K562 (cell line): ENCODE measurements around the gene CDCP1. TPM values are rescaled to one million over a fixed set of nuclear protein-coding genes. Genes with fewer than 3 reads are reported as not detected.
A peak's percentile ranks its signal among the peaks of the same experiment; 100 is the strongest.

ENCODE experiments used
- ATF7 ChIP-seq: fragments of 450-650 bp; IDR thresholded peaks from 2 replicates; pipeline ENCODE4 v1.7.1; 2014; ENCODE audit warnings: mild to moderate bottlenecking, moderate library complexity
- CBX3 ChIP-seq, 2 experiments: IDR thresholded peaks; 1 replicate in 1 of 2; 2 replicates in 1 of 2; pipeline ENCODE4 v1.6.1; 2012; ENCODE audit warnings: inconsistent platforms in 2 of 2, low read length in 2 of 2, borderline replicate concordance in 1 of 2, control low read depth in 1 of 2
- DPF2 ChIP-seq: fragments of 450-650 bp; IDR thresholded peaks from 2 replicates; pipeline ENCODE4 v1.6.1; 2016
- ELK3 ChIP-seq: fragments of 450-650 bp; formaldehyde crosslinking; IDR thresholded peaks from 2 replicates; pipeline ENCODE4 v1.4.0; 2020; ENCODE audit warnings: mild to moderate bottlenecking
- GATAD2B ChIP-seq: fragments of 450-650 bp; IDR thresholded peaks from 2 replicates; pipeline ENCODE4 v1.6.1; 2017; ENCODE audit warnings: mild to moderate bottlenecking, borderline replicate concordance
- HMG20B ChIP-seq: fragments of 250-450 bp; sonication (Bioruptor Pico); IDR thresholded peaks from 2 replicates; pipeline ENCODE4 v1.5.0; 2021; ENCODE audit warnings: mild to moderate bottlenecking
- MAFG ChIP-seq: fragments of 450-650 bp; conservative IDR thresholded peaks from 2 replicates; pipeline ENCODE4 v1.6.1; 2016; ENCODE audit warnings: missing genetic modification characterization, missing compliant biosample characterization
- MTA3 ChIP-seq: fragments of 450-650 bp; formaldehyde crosslinking; IDR thresholded peaks from 2 replicates; pipeline ENCODE4 v1.6.1; 2017; ENCODE audit warnings: mild to moderate bottlenecking, borderline replicate concordance
- NFE2 ChIP-seq: IDR thresholded peaks from 2 replicates; pipeline ENCODE4 v1.6.1; 2014; ENCODE audit warnings: antibody characterized with exemption, low read depth
- PBX2 ChIP-seq, 2 experiments: IDR thresholded peaks in 1 of 2; conservative IDR thresholded peaks in 1 of 2; 2 replicates each; pipeline ENCODE4 v1.6.1; 2016; ENCODE audit warnings: low read depth in 2 of 2, mild to moderate bottlenecking in 1 of 2, missing compliant biosample characterization in 1 of 2, missing genetic modification characterization in 1 of 2, moderate library complexity in 1 of 2
- RCOR1 ChIP-seq, 2 experiments: IDR thresholded peaks; 2 replicates each; pipeline ENCODE4 v1.6.1; 2012; ENCODE audit warnings: low read depth in 2 of 2, low read length in 2 of 2, borderline replicate concordance in 1 of 2, improper control_type of control experiment in 1 of 2
- RFX5 ChIP-seq: IDR thresholded peaks from 2 replicates; pipeline ENCODE4 v1.6.1; 2011; ENCODE audit warnings: low read depth, mild to moderate bottlenecking, improper control_type of control experiment, low read length
- STAG1 ChIP-seq: sonication (generic); formaldehyde crosslinking; IDR thresholded peaks from 2 replicates; pipeline ENCODE4 v1.5.0; 2020; ENCODE audit warnings: missing genetic modification reagents, borderline replicate concordance
- TARDBP ChIP-seq: fragments of 450-650 bp; IDR thresholded peaks from 2 replicates; pipeline ENCODE4 v1.6.1; 2016
- TCF15 ChIP-seq: fragments of 250-450 bp; sonication (Bioruptor Pico); IDR thresholded peaks from 2 replicates; pipeline ENCODE4 v1.8.0; 2022; ENCODE audit warnings: moderate library complexity, mild to moderate bottlenecking, inconsistent platforms
- ZBTB26 ChIP-seq: fragments of 450-650 bp; formaldehyde crosslinking; IDR thresholded peaks from 2 replicates; pipeline ENCODE4 v1.4.0; 2022; ENCODE audit warnings: missing genetic modification characterization
- ZFP30 ChIP-seq: fragments of 250-450 bp; sonication (Bioruptor Pico); IDR thresholded peaks from 2 replicates; pipeline ENCODE4 v1.8.0; 2022; ENCODE audit warnings: moderate library complexity, mild to moderate bottlenecking, inconsistent platforms, borderline replicate concordance
- ZKSCAN1 ChIP-seq: fragments of 150-350 bp; IDR thresholded peaks from 2 replicates; pipeline ENCODE4 v1.6.1; 2016; ENCODE audit warnings: low read depth, low read length
- ZNF175 ChIP-seq: fragments of 200-800 bp; sonication (Bioruptor generic); IDR thresholded peaks from 2 replicates; pipeline ENCODE4 v1.6.1; 2016; ENCODE audit warnings: low read depth, mild to moderate bottlenecking, missing genetic modification characterization, missing compliant biosample characterization
- ZNF232 ChIP-seq: sonication (generic); formaldehyde crosslinking; IDR thresholded peaks from 2 replicates; pipeline ENCODE4 v1.8.0; 2022; ENCODE audit warnings: mild to moderate bottlenecking, missing genetic modification reagents
- ZNF239 ChIP-seq: fragments of 250-450 bp; sonication (Bioruptor Pico); IDR thresholded peaks from 2 replicates; pipeline ENCODE4 v1.4.0; 2020; ENCODE audit warnings: mild to moderate bottlenecking
- ZNF263 ChIP-seq: sonication (generic); formaldehyde crosslinking; IDR thresholded peaks from 2 replicates; pipeline ENCODE4 v1.8.0; 2022; ENCODE audit warnings: mild to moderate bottlenecking, missing genetic modification reagents, borderline replicate concordance
- ZNF583 ChIP-seq: fragments of 250-450 bp; sonication (Bioruptor Pico); IDR thresholded peaks from 2 replicates; pipeline ENCODE4 v1.4.0; 2020
- polyA plus RNA-seq, 8 experiments: library from polyadenylated mRNA; depleted of rRNA in 4 of 8; stranded (reverse) in 5 of 8; unstranded in 3 of 8; fragments of >200 nt; fragmentation: Nextera tagmentation in 2 of 8; fragmentation: Illumina TruSeq in 1 of 8; extraction: Ambion mirVana in 2 of 8; extraction: Trizol in 1 of 8; gene quantifications; 2 replicates each; pipeline versions ENCODE4 v1.2.1 to v1.2.3, GENCODE V29; 2011 to 2014; ENCODE audit warnings: inconsistent platforms in 1 of 8, missing spikeins in 1 of 8
- total RNA-seq, 7 experiments: library from RNA; depleted of rRNA in 6 of 7; stranded (reverse); fragments of >200 nt in 6 of 7; fragmentation: Illumina TruSeq in 2 of 7; extraction: Trizol in 2 of 7; gene quantifications; 2 replicates each; pipeline versions ENCODE4 v1.2.1 to v1.2.3, GENCODE V29; 2011 to 2021; ENCODE audit warnings: low replicate concordance in 1 of 7

The CDCP1 gene
- total and polyA plus RNA-seq, 9 of the 15 experiments (the other 6 are each of a cell fraction or from before 2014, with no cell fraction given) = 3.9 to 16.4 (median 5.2) TPM

GRCh38 chr3:45037720-45038455 lies 108.3 kb downstream of the CDCP1 start (continued):
- no peak for TF ChIP-seq PBX2 (CRISPR knock-in tag; IDR thresholded peaks at IDR 0.05; ENCODE audit: low read depth)
- TF ChIP-seq PBX2 (tag; conservative IDR thresholded peaks at IDR 0.05; ENCODE audit: low read depth) = peak; percentile 76
- TF ChIP-seq CBX3 (IDR thresholded peaks at IDR 0.05; ENCODE audit: borderline replicate concordance in 1 of 2, low read length in 2 of 2) = peak in 1 of 2 experiments; percentile 75; a peak in 2 of 3 replicates
- no peak for TF ChIP-seq GATAD2B
- TF ChIP-seq ELK3 = no peak
- 0 out of 2 replicates have a peak, but pooled peaks have one; percentile 24 for TF ChIP-seq ZBTB26 (CRISPR knock-in tag)
- TF ChIP-seq RFX5 = 0 out of 2 replicates have a peak, but pooled peaks have one; percentile 30
- peak; percentile 46 to 83; a peak in 2 of 4 replicates for TF ChIP-seq RCOR1 (IDR thresholded peaks at IDR 0.05; ENCODE audit: borderline replicate concordance in 1 of 2, low read depth in 2 of 2, low read length in 2 of 2)
- TF ChIP-seq ZKSCAN1 = 0 out of 2 replicates have a peak, but pooled peaks have one; percentile 42
- peak; percentile 49; the same call in 1 of the 2 replicates for TF ChIP-seq DPF2
- peak; percentile 17; the same call in 1 of the 2 replicates for TF ChIP-seq ZNF263 (CRISPR knock-in tag)
- peak; percentile 100 for TF ChIP-seq STAG1 (CRISPR knock-in tag)
- peak; percentile 24; the same call in 1 of the 2 replicates for TF ChIP-seq ZNF239 (CRISPR knock-in tag)
- TF ChIP-seq TARDBP = peak; percentile 57; the same call in 1 of the 2 replicates
- no peak for TF ChIP-seq ZFP30
- TF ChIP-seq MTA3 = 0 out of 2 replicates have a peak, but pooled peaks have one; percentile 55
- no peak for TF ChIP-seq TCF15 (CRISPR knock-in tag)
- TF ChIP-seq HMG20B (CRISPR knock-in tag) = no peak
- TF ChIP-seq ZNF175 = no peak
- TF ChIP-seq ZNF583 (CRISPR knock-in tag) = no peak
- TF ChIP-seq NFE2 = peak; percentile 61
- TF ChIP-seq ZNF232 = no peak
- peak; percentile 63 for TF ChIP-seq ATF7
- TF ChIP-seq MAFG (tag) = no peak
